GM12878 (cell line): ENCODE measurements around the gene PDE6B. TPM values are rescaled to one million over a fixed set of nuclear protein-coding genes. Genes with fewer than 3 reads are reported as not detected.

ENCODE experiments used
- ATF7 ChIP-seq: fragments of 450-650 bp; IDR thresholded peaks from 2 replicates; pipeline ENCODE4 v1.6.1; 2016; ENCODE audit warnings: low read depth, mild to moderate bottlenecking
- BRCA1 ChIP-seq: IDR thresholded peaks from 2 replicates; pipeline ENCODE4 v1.6.1; 2011; ENCODE audit warnings: low read depth, low read length, improper control_type of control experiment
- HDGF ChIP-seq: fragments of 450-650 bp; IDR thresholded peaks from 2 replicates; pipeline ENCODE4 v1.6.1; 2016; ENCODE audit warnings: antibody characterized with exemption
- POLR2AphosphoS5 ChIP-seq: IDR thresholded peaks from 2 replicates; pipeline ENCODE4 v1.6.1; 2011; ENCODE audit warnings: mild to moderate bottlenecking, low read length, inconsistent platforms
- SMAD1 ChIP-seq: fragments of 450-650 bp; IDR thresholded peaks from 2 replicates; pipeline ENCODE4 v1.6.1; 2018; ENCODE audit warnings: mild to moderate bottlenecking, low read depth; ENCODE audit not compliant: partially characterized antibody
- TAF1 ChIP-seq: IDR thresholded peaks from 2 replicates; pipeline ENCODE4 v1.6.1; 2011; ENCODE audit warnings: mild to moderate bottlenecking, low read depth, low read length, borderline replicate concordance
- ZBED1 ChIP-seq: IDR thresholded peaks from 2 replicates; pipeline ENCODE4 v1.6.1; 2016; ENCODE audit warnings: borderline replicate concordance
- polyA plus RNA-seq, 11 experiments: library from polyadenylated mRNA; depleted of rRNA in 4 of 11; unstranded in 6 of 11; stranded (reverse) in 5 of 11; fragments of >200 nt; fragmentation: Nextera tagmentation in 4 of 11; fragmentation: Illumina TruSeq in 1 of 11; extraction: Ambion mirVana in 4 of 11; extraction: Trizol in 1 of 11; gene quantifications; 1 replicate in 1 of 11; 2 replicates in 10 of 11; pipeline versions ENCODE4 v1.2.1 to v1.2.3, GENCODE V29; 2011 to 2016; ENCODE audit warnings: inconsistent platforms in 2 of 11, missing spikeins in 2 of 11, low read depth in 1 of 11
- total RNA-seq, 4 experiments: library from RNA; depleted of rRNA in 3 of 4; stranded (reverse); fragments of >200 nt in 3 of 4; fragmentation: Illumina TruSeq in 1 of 4; extraction: Trizol in 1 of 4; gene quantifications; 2 replicates each; pipeline versions ENCODE4 v1.2.1 to v1.2.3, GENCODE V29; 2013 to 2021
- TF ChIP-seq, protein P1 (sequence below): fragments of 450-650 bp; formaldehyde crosslinking; IDR thresholded peaks from 2 replicates; pipeline ENCODE4 v1.4.0; 2020; ENCODE audit warnings: mild to moderate bottlenecking, moderate library complexity

The PDE6B gene
- total and polyA plus RNA-seq, 10 of the 15 experiments (the other 5 are each of a cell fraction or from before 2014, with no cell fraction given): 2.6 to 6.4 (median 3.8) TPM

DNA sequence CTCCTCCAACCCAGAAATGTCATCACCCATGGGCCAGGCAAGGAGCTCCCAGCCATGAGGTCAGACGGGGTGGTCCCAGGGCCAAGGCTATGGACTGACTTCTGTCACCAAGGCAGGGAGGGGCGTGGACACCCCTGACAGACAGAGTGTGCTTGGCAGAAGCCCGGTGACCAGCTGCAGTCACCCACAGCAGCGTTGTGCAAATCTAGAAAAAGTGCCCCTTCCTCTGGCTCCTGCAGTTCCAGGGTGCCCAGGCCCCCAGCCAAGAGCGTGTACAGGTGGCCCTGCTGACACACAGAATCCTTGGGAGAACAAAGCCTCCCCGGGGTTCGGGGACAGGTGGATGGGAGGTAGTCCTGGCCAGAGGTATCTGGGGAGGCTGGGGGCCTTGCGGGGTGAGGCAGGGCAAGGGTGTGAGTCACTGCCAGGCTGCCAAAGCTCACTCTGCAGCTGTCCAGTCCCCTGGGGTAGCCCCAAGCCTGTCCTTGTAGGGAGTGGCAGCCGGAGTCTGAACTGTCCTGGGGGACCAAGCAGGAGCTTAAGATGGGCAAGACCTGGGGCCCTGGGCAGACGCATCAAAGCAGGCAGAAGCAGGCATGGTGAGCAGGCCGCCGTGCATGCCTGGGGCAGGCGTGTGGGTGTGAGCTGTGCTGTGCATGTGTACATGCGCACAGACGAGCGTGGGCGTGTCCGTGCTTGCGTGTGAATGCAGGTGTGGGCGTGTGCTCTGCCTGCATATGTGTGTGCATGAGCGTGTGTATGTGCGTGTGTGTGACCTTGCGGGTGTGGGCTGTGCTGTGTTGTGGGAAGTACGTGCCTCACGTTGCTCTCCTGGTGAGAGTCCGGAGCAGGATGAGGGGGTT, 52.3 kb downstream of the PDE6B start (continued):
- no peak; the same call in 1 of the 2 replicates for TF ChIP-seq POLR2AphosphoS5
- no peak for TF ChIP-seq BRCA1
- TF ChIP-seq, protein P1, sequence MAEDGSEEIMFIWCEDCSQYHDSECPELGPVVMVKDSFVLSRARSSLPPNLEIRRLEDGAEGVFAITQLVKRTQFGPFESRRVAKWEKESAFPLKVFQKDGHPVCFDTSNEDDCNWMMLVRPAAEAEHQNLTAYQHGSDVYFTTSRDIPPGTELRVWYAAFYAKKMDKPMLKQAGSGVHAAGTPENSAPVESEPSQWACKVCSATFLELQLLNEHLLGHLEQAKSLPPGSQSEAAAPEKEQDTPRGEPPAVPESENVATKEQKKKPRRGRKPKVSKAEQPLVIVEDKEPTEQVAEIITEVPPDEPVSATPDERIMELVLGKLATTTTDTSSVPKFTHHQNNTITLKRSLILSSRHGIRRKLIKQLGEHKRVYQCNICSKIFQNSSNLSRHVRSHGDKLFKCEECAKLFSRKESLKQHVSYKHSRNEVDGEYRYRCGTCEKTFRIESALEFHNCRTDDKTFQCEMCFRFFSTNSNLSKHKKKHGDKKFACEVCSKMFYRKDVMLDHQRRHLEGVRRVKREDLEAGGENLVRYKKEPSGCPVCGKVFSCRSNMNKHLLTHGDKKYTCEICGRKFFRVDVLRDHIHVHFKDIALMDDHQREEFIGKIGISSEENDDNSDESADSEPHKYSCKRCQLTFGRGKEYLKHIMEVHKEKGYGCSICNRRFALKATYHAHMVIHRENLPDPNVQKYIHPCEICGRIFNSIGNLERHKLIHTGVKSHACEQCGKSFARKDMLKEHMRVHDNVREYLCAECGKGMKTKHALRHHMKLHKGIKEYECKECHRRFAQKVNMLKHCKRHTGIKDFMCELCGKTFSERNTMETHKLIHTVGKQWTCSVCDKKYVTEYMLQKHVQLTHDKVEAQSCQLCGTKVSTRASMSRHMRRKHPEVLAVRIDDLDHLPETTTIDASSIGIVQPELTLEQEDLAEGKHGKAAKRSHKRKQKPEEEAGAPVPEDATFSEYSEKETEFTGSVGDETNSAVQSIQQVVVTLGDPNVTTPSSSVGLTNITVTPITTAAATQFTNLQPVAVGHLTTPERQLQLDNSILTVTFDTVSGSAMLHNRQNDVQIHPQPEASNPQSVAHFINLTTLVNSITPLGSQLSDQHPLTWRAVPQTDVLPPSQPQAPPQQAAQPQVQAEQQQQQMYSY (CRISPR knock-in tag): no peak
- no peak for TF ChIP-seq SMAD1
- TF ChIP-seq HDGF: peak; percentile 78
- TF ChIP-seq TAF1: no peak
- no peak for TF ChIP-seq ZBED1
- no peak for TF ChIP-seq ATF7
